ENCODE data around the gene RBP3.
A peak's percentile ranks its signal among the peaks of the same experiment; 100 is the strongest.
"Not testable (repeated sequence)": the region's sequence is repeated elsewhere in the genome, so short reads cannot be mapped to it uniquely, and the experiment has no call there.

Gene RBP3

DNA sequence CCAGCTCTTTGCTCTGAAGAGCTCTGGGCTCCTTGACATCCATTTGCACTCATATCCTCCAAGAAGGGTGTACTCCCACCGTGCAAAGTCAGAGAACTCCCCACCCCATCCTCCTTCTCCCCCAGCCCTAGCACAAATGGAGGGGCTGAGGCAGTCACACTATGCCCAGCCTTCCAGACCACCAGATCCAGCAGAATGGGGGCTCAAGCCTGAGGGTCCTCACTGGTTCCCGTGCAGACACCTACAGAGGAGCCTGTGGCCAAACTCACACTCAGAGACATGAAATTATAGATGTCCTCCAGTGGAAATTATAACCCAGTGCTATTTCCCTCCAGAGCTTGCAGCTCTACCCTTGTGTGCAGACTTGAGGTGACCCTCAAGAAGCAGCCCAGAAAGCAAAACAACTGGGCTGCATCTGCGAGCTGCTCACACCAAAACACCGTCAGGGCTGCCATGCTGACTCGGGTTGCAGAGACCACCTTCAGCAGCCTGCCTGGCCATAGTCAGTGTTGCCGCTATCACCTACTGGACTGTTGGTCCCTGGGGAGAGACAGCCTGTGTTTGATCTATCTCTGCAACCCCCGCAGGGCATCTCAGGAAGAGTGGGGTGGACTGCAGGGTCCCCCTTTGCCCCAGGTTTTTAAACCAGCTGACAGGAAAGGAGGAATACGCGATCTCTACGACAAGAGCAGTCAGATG is 28.5 kb downstream of the RBP3 start:
- DNase-seq: no peak

DNA sequence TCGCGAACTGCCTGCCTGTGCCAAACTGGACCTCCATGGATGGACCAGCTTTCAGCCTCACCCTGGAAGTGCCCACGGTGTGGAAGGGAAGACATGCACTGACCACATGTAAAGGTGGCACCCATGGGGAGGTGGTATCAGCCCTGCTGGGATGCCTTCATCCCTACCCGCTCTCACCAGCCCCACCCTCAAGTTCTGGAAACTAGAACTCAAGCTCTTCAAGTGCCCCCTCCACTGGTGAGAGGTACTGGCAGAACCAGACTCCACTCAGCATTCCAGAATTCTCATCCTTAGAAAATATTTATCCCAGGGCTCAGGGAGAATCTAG is 30.0 kb downstream of the RBP3 start:
- no peak for DNase-seq

DNA sequence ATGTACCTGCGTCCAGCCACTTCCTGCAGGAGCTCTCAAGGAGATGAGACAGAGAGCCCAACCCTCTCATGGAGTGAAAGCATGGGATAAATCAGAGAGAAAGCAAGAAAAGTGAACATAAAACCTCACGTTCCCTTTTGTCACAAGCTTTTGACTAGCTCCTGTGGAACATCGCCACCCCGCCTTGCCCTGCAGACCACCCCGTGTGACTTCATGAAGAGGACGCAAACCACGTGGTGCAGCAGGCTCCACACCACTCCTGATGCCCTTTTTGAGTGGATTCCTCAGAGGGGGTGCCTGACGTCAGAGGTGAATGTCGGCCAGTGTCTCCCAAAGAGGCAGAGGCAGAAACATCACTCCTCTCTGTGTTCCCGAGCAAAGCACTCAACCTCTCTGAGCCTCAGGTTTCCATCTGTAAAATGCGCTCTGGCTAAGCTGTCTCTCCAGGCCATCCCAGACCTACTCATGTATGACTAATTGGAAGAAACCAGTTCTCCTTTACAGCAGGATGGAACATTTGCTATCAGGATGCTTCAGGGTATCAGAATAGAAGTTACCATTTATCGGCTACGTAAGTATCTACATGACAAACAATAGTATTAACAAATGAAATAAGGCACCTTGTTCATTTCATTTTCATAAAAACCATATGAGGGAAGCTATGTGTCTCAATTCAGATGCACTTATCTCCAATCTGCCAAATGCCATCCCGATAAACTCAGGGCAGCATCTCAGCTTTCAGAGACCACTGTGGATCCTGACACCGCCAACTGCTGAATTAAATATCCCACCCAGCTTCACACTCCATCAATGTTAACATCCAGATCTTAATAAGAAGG is 30.7 kb downstream of the RBP3 start:
- peak in 1 of 2 experiments; percentile 15 for DNase-seq

DNA sequence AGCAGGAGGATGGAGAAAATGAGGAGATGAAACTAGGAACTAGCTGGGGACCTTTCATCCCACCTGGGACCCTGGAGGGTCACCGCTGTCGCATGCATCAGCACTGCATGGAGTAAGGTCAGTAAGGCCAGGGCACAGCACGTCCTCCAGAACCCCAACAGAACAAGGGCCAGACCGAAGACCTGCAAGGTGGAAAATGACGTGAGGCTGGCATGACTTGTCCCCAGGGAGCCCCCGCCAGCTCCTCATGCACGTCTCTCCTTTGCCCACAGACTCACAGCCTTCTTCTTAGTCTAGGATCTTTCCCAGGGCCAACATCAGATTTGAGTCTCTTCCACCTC is 31.3 kb downstream of the RBP3 start:
- DNase-seq: no peak

DNA sequence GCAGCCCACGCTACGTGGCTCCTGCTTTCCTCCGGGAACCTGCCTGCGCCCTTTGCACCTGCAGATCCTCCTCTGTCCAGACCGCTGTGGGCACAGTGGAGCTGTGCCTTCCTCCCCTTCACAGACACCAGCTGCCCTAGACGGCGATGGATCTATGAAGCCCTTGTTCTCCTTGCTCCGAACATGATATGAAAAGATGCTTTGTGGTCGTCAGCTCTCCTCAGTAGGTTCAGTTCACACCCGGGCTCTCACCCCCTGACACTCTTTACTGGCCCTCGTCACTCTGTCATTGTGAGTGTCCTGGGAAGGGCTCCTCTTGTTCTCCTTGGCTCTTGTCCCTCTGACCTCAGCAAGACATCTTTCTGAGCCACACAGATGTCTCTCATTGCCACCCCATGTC is 31.7 kb downstream of the RBP3 start:
- no peak for DNase-seq

DNA sequence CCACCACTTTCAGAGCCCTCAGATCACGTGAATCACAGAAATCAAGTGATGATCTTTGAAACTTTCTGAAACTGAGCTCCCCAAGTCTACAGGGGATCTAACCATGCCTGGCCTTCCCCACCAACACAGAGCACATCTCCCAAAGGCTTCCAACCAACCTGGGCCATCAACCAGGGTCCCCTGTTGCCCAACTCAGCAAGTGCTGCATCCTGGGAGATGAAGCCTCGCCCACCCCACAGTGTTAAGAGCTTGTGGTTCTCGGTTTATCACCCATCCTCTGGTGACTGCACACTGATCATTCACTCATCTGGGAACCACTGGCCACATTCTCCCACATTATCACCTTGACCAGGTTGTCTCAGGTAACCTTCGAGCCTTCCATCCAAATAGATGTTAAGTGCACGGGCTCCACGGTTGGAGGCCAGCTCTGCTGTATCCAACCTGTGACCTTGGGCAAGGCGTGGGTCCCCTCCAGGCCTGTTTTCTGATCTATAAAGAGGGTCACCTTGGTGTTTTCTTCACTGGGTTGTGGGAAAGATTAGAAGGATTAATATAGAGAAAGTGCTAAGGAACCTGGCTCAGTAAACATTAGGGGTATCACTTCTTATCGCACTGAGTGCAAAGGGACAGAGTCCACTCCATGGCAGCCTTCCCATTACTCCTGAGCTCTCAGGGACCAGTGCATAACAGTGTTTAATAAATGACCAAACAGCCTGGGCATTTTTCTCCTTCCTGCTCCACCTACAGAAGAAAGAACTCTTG is 32.4 kb downstream of the RBP3 start:
- DNase-seq: no peak

DNA sequence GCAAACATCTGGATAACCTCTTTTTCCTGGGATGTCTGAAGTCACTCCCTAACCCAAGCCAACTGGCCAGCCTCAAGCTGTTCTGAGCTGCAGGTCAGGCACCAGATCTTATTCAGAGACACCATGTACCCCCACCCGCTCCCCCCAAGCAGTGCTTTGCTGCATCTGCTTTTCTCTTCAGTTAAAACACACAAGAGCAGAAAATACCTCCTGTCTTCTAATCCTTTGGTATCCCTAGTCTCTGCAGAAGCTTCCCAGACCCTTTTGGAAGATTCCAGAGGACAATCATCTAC is 32.9 kb downstream of the RBP3 start:
- no peak for DNase-seq

DNA sequence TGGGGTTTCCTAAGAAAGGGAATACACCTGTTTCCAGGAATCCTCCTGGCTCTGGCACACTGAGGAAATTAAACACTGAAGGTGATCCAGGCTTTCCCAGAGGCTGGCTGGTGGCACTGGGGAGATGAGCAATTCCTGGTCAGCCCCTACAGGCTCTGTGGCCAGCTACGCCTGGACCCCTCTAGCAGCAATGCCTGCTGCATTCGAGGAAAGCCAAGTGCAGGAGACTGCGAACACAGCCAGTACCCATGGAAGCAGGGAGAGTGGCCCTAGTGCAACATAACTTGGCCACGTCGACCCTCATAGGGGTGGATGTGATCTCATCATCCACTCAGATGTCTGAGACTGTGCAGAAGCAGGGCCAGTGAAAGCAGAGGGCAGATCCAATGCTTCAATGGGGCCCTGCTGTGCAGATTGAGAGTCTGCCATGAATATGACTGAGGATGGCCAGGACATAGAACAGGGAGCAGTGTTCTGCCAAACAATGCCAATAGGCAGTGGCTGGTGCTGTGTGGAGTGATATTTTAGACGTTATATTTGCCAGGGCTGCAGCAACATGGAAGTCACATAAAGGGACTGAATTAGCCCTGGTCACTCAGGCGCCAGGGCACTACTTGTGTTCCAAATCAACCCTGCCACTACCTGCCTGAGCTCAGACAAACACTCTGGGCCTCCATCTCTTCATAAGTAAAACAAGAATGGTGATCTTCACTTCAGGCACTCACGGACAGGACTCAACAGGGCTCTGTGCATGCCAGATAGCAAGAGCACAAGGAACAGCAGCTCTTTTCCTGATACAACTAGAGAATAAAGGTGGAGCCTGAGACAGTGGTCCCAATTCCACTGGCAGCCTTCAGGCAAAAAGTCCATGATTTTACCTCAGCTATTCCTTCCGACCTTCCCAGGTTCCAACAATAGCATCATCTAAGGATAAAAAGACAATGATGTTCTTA is 33.5 kb downstream of the RBP3 start:
- no peak for DNase-seq

DNA sequence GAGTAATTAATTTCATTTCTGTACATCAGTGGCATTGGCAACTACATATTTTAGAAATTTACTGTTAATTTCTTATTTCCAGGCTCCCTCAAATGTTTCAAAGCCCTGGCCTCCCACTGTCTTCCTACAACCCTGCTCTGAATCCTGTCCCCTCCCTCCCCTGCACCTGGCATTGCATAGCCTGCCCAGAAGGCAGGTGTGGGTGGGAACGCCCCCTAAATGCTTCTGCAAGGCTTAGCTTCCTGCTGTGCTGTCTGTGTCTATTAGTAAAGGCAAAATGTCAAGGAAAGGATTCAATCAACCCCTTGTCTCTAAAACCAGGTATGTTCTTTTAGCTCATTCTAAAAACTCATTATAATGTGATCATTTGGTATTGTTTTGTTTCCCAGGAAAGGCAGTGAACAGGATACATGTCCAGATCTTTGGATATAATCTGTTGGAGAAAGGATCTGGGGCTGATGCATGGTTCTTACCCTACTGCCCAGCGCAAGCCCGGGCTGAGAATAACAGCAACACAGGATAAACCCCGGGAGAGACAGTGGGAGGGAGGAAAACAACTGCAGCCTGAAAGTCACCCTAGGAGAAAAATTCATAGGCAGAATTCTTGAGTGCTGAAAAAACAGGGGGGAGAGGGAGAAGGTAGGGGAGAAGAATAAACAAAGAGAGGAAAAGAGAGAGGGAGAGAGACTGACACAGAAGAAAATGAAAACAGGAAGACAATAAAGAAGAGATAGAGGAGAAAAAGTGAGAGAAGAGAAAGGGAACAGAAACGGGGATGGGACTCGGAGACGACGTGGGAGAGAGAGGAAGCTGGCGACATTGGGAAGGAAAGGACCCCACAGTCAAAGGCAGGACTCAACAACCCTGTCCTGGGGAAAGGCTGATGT is 35.3 kb downstream of the RBP3 start:
- peak in 1 of 2 experiments; percentile 3 for DNase-seq

DNA sequence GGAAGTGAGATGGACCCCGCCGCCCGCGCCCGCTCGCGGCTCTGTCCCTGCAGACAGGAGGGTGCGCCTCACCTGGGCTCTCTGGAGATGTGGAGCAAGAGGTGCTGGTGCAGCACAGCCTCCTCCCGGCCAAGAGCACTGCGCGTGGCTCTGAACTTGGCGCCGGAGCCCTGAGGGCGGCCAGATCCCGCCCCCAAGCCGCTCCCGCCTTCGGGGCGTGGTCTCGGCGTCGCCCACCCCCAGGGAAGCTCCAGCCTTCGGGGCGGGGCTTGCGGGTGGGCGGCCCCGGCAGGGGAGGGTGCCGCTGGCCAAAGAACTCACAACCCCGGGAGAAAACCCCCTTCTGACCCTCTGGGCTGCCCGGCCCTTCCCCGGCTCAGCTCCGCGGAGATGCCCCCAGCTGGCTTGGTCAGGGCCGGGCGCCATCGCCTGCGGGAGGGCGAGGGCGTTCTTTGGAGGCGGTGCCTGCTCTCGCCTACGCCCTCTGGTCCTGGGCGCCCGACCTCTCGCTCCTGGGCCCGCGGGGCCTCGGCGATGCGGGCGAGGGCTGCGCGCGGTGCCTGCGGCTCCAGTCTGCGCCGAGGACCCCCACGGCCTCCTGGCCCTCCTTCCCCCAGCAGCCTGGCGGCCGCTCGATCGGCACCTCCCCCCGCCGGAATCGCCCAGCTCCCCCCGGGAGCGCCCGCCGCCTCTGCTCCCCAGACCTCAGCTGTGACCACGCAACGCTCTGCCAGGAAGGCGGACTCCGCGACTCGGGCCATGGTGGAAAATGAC is 36.2 kb downstream of the RBP3 start, which contains the start of gene ZNF488:
Gene ZNF488, minus strand, starts transcription at position 146 of the 774 bp plus-strand sequence. CDS start 15,464 bp downstream, outside the sequence.
- DNase-seq: peak; percentile 29 to 70

DNA sequence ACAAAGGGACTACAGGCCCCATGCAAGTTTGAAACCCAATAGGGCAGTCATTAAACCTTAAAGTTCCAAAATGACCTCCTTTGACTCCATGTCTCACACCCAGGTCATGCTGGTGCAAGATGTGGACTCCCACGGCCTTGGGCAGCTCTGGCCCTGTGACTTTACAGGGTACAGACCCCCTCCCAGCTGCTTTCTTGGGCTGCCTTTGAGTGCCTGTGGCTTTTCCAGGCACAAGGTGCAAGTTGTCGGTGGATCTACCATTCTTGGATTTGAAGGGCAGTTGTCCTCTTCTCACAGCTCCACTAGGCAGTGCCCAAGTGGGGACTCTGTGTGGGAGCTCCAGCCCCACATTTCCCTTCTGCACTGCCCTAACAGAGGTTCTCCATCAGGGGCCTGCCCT is 37.9 kb downstream of the RBP3 start:
- DNase-seq: not testable (repeated sequence)

DNA sequence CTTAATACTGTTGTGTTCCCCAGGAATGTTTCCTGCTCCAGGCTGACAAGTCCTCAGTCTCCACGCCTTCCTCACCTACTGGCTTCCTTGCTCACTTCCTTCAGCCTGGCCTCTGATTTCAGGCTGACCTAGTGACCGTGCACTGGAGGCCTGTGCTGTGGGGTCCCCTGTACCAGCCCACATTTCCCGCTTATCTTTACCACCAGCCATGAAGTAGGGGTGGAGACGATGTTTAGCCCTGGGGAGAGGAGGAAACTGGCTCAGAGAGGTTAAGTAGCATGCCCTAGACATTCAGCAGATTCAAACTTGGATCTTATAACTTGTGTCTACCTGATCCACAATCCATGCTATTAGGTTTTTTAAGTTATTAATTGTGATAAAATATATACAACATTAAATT is 40.7 kb downstream of the RBP3 start:
- DNase-seq: no peak

DNA sequence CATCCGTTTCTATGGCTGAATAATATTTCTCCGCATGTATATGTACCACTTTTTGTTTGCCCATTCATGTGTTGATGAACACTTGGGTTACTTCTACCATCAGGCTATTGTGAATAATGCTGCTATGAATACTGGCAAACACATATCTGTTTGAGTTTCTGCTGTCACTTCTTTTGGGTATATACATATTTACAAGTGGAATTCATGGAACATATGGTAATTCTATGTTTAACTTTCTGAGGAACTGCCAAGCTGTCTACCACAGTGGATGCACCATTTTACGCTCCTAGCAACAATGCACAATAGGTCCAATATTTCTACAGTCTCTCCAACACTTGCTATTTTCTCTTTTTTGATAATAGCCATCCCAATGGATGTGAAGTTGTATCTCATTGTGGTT is 41.5 kb downstream of the RBP3 start:
- no peak for DNase-seq

DNA sequence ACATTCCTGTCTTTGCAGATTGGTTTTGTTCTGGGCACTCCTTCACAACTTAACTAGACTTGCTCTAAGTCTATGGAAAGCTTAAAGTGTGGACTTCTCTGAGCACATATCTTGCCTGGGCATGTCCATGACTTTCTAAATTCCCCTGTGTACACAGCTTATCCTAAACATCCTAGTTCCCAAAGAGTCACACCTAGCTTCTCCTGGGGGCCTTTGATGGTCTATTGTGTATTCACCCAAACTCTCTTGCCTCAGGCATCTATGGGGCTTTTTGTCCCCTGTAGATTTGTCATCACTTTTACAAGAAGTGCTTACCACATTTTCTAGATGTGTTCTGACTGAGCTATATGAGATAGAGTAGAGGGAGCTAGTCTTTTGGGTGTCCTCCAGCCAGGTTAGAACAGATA is 48.2 kb downstream of the RBP3 start:
- no peak for DNase-seq

DNA sequence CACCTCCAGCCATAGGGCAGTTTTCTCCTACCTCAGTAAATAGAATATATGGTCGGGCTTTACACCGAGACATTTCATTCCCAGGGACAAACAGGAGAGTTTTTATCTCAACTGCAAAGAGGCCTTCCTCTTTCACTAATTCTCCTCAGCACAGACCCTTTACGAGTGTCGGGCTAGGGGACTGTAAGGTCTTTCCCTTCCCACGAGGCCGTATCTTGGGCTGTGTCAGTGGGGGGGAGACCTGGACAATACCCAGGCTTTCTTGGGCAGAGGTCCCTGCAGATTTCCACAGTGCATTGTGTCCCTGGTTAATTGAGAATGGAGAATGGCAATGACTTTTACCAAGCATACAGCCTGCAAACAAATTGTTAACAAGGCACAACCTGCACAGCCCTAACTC is 49.1 kb downstream of the RBP3 start:
- DNase-seq: no peak

DNA sequence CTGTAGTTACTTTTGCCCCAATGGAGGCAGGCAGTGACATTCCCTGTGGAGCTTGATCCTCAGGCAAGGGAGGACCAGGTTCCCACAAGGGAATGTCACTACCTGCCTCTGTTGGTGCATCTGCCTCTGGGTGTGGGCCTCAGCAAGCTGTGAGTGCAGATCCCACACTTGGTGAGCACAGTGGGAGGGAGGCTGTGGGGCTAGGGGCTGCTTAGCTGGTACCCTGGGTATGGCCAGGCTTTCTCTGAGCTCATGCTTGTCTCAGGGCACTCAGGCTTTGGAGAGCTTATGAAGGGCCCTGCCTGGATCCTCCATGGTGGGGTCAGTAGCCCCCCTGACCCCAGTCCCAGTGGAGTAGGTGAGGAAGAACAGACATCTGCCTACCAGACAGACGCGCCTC is 52.1 kb downstream of the RBP3 start:
- no peak for DNase-seq

DNA sequence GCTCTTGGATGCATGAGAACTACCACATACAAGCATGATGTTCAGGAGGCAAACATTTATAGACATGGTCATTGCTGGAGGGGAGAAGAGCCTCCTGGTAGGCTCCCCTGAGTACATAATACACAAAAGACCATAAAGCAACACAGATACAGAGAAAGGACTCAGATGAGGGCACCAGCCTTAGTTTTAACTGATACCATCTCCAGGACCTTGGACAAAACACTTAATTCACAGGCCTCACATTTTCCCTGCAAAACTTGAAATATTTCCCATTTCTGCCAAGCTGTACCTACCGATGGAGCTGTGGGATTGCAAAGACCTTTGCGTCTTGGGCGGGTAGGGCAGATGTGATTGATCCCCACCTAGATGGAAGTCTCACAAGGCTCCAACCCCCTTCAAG is 52.6 kb downstream of the RBP3 start:
- no peak for DNase-seq

DNA sequence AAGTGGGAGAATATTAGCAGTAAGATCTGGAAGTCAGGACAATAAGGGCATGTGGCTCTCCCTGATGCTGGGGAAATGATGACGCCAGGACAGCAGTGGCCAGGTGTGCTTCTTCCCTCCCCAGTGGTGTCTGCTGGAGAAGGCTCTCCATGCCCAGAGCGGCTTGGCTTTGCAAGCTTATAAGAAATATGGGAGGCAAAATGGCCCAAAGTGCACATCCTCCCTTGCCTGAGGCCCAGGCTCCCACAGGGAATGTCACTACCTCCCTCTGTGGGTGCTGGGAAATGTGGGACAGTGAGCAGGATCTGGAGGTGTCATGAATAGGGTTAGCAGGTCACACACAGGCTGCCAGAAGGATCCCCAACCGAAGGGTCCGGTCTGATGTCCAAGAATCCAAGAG is 53.0 kb downstream of the RBP3 start:
- no peak for DNase-seq

DNA sequence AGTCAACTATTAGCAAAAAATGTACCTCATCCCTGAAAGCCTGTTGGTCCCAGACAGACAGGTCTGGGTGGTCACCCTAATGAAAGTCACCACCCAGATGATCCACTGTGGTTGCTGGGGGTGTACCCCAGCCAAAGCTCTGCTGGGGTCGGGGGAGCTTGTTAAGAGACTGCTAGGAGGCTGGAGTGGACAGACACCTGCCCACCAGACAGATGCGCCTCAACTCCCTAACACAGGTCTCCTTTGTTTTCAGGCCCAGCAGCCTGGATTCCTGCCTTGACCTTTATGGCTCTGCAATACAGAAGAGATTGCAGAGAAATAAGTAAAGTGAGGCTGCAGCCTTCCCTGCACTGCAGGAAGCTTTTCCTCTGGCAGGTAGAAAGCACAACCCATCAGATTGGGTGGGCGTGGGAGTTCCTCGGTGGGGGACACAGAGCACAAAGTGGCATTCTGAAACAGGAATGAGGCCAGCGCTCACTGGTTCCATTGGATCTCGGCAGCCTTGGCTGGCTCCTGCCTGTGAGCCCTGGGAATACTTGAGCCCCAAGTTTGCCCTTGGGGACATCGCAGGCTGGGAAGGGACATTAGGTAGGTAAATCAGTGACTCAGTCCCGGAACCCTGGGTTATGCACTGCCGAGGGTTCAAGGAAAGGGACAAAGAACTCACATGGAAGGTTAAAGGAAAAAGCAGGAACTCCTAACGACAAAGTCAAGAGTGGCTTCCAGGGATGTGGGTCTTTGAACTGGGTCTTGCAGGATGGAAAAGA is 53.9 kb downstream of the RBP3 start:
- no peak for DNase-seq

DNA sequence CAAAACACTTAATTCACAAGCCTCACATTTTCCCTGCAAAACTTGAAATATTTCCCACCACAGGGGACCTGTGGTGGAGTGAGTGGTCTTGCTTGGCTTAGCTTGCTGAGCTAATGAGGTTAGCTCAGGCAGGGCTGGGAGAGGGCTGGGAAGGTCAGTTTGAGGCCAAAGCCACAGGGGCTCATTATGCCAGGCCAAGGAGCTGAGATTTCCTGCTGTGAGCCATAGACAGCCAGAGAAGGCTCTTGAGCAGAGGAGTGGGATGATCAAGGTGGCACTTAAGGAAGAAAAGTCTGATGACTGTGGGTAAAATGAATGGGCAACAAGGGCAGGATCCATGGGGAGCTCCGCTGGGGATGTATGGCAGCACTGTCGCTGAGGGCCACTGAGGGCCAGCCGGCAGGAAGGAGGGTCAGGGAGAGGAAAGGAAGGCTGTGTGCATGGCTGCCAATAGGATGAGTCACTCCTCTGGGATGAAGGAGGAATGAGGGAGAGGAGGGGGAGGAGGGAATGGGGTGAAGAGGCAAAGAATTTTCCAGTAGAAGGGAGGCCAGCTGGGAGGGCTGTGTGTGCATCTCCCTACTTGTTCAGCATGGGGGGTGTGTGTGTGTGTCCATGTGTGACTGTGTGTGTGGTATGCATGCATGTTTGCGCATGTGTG is 54.6 kb downstream of the RBP3 start:
- no peak for DNase-seq

Measured in NCI-H524 (cell line).